ENCODE data around the gene AFP.

DNA sequence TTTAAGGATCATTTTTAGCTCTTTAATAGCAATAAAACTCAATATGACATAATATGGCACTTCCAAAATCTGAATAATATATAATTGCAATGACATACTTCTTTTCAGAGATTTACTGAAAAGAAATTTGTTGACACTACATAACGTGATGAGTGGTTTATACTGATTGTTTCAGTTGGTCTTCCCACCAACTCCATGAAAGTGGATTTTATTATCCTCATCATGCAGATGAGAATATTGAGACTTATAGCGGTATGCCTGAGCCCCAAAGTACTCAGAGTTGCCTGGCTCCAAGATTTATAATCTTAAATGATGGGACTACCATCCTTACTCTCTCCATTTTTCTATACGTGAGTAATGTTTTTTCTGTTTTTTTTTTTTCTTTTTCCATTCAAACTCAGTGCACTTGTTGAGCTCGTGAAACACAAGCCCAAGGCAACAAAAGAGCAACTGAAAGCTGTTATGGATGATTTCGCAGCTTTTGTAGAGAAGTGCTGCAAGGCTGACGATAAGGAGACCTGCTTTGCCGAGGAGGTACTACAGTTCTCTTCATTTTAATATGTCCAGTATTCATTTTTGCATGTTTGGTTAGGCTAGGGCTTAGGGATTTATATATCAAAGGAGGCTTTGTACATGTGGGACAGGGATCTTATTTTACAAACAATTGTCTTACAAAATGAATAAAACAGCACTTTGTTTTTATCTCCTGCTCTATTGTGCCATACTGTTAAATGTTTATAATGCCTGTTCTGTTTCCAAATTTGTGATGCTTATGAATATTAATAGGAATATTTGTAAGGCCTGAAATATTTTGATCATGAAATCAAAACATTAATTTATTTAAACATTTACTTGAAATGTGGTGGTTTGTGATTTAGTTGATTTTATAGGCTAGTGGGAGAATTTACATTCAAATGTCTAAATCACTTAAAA, 16.6 kb upstream of the AFP start:
- TF ChIP-seq CTCF (IDR thresholded peaks at IDR 0.05; ENCODE audit: poor library complexity, severe bottlenecking) (no peak), POLR2AphosphoS5 (IDR thresholded peaks at IDR 0.05) (no peak), TAF1 (IDR thresholded peaks at IDR 0.05; ENCODE audit: low read depth) (no peak), MXI1 (conservative IDR thresholded peaks at IDR 0.05; ENCODE audit: poor library complexity, severe bottlenecking) (no peak), EP300 (conservative IDR thresholded peaks at IDR 0.05; ENCODE audit: poor library complexity, severe bottlenecking) (no peak), EZH2 (IDR thresholded peaks at IDR 0.05; ENCODE audit: borderline replicate concordance, insufficient read depth, low read length, poor library complexity, severe bottlenecking) (no peak), REST (IDR thresholded peaks at IDR 0.05; ENCODE audit: borderline replicate concordance) (no peak)

All from neural cell (in vitro differentiated cells).